ENCODE data around the gene GNL1.
"Not testable (repeated sequence)": the region's sequence is repeated elsewhere in the genome, so short reads cannot be mapped to it uniquely, and the experiment has no call there.

Gene GNL1

GRCh38 chr6:30521952-30522351 lies 34.3 kb downstream of the GNL1 start:
- H3K4me3 ChIP-seq (ENCODE audit: low read depth, low read length, poor library complexity, severe bottlenecking) = not testable (repeated sequence)

DNA sequence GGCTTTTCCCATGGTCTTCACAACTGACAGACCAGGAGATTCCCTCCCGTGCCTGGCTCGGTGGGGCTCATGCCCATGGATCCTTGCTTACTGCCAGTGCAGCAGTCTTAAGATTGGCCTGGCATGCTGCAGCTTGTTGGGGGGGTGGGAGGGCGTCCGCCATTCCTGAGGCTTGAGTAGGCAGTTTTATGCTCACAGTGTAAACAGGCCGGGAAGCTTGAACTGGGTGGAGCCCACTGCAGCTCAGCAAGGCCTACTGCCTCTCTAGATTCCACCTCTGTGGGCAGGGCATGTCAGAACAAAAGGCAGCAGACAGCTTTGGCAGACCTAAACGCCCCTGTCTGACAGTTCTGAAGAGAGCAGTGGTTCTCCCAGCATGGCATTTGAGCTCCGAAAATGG lies 35.2 kb downstream of the GNL1 start:
- H2AFZ ChIP-seq (ENCODE audit: low read length); H3K4me3 ChIP-seq (ENCODE audit: low read depth, low read length, poor library complexity, severe bottlenecking); H3K79me2 ChIP-seq (ENCODE audit: insufficient read depth, low read length); H3K9me3 ChIP-seq (ENCODE audit: low read length); H3K27me3 ChIP-seq (ENCODE audit: insufficient read depth, low read length); H3F3A ChIP-seq (ENCODE audit: insufficient read depth, low read length); H3K4me2 ChIP-seq (ENCODE audit: low read length); H4K20me1 ChIP-seq (ENCODE audit: insufficient read depth, low read length); H3K27ac ChIP-seq (ENCODE audit: low read depth, low read length, poor library complexity, severe bottlenecking); H3K9me2 ChIP-seq (ENCODE audit: low read depth, low read length); H3K4me1 ChIP-seq (ENCODE audit: insufficient read depth, low read length, severe bottlenecking); H3K9ac ChIP-seq (ENCODE audit: low read length); H3K36me3 ChIP-seq (ENCODE audit: insufficient read depth, low read length): not testable (repeated sequence)

More at GRCh38 chr6:30521952-30522351, 34.3 kb downstream of the GNL1 start:
- H2AFZ ChIP-seq (ENCODE audit: low read length); H3K27me3 ChIP-seq (ENCODE audit: insufficient read depth, low read length); H3K79me2 ChIP-seq (ENCODE audit: insufficient read depth, low read length); H3K4me2 ChIP-seq (ENCODE audit: low read length); H3K9me2 ChIP-seq (ENCODE audit: low read depth, low read length); H3K9me3 ChIP-seq (ENCODE audit: low read length); H3F3A ChIP-seq (ENCODE audit: insufficient read depth, low read length); H3K36me3 ChIP-seq (ENCODE audit: insufficient read depth, low read length); H3K9ac ChIP-seq (ENCODE audit: low read length); H3K4me1 ChIP-seq (ENCODE audit: insufficient read depth, low read length, severe bottlenecking); H3K27ac ChIP-seq (ENCODE audit: low read depth, low read length, poor library complexity, severe bottlenecking); H4K20me1 ChIP-seq (ENCODE audit: insufficient read depth, low read length): not testable (repeated sequence)

GRCh38 chr6:30520522-30520921 lies 35.8 kb downstream of the GNL1 start:
- Histone ChIP-seq H3K27me3 (ENCODE audit: insufficient read depth, low read length) (no peaks in the 10 kb centered on the region), H3K9ac (ENCODE audit: low read length) (no peak overlapping the region), H3K4me1 (ENCODE audit: insufficient read depth, low read length, severe bottlenecking) (peaks cover 11% of the 10 kb centered on the region), H3K4me2 (ENCODE audit: low read length) (no peak overlapping the region), H3K79me2 (ENCODE audit: insufficient read depth, low read length) (no peaks in the 10 kb centered on the region), H3K9me2 (ENCODE audit: low read depth, low read length) (no peaks in the 10 kb centered on the region), H3K36me3 (ENCODE audit: insufficient read depth, low read length) (no peaks in the 10 kb centered on the region), H3K9me3 (ENCODE audit: low read length) (no peaks in the 10 kb centered on the region), H3K4me3 (ENCODE audit: low read depth, low read length, poor library complexity, severe bottlenecking) (no peak overlapping the region), H4K20me1 (ENCODE audit: insufficient read depth, low read length) (no peaks in the 10 kb centered on the region), H3K27ac (ENCODE audit: low read depth, low read length, poor library complexity, severe bottlenecking) (no peak overlapping the region), H2AFZ (ENCODE audit: low read length) (no peak overlapping the region), H3F3A (ENCODE audit: insufficient read depth, low read length) (no peaks in the 10 kb centered on the region)
- no peak for TF ChIP-seq EZH2 (IDR thresholded peaks at IDR 0.05; ENCODE audit: borderline replicate concordance, low read length)
- TF ChIP-seq, protein P1, sequence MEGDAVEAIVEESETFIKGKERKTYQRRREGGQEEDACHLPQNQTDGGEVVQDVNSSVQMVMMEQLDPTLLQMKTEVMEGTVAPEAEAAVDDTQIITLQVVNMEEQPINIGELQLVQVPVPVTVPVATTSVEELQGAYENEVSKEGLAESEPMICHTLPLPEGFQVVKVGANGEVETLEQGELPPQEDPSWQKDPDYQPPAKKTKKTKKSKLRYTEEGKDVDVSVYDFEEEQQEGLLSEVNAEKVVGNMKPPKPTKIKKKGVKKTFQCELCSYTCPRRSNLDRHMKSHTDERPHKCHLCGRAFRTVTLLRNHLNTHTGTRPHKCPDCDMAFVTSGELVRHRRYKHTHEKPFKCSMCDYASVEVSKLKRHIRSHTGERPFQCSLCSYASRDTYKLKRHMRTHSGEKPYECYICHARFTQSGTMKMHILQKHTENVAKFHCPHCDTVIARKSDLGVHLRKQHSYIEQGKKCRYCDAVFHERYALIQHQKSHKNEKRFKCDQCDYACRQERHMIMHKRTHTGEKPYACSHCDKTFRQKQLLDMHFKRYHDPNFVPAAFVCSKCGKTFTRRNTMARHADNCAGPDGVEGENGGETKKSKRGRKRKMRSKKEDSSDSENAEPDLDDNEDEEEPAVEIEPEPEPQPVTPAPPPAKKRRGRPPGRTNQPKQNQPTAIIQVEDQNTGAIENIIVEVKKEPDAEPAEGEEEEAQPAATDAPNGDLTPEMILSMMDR (IDR thresholded peaks at IDR 0.05; ENCODE audit: low read length) = no peak

DNA sequence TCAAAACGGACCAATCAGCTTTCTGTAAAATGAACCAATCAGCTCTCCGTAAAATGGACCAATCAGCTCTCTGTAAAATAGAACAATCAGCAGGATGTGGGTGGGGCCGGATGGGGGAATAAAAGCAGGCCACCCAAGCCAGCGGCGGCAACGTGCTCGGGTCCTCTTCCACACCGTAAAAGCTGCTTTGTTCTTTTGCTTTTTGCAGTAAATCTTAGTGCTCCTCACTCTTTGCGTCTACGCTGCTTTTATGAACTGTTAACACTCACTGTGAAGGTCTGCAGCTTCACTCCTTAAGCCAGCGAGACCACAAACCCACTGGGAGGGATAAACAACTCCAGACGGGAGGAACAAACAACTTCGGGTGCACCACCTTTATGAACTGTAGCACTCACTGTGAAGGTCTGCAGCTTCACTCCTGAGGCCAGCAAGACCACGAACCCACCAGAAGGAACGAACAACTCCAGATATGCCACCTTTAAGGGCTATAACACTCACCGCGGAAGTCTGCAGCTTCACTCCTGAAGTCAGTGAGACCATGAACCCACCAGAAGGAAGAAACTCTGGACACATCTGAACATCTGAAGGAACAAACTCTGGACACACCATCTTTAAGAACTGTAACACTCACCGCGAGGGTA lies 37.7 kb downstream of the GNL1 start:
- H3K4me3 ChIP-seq (ENCODE audit: low read depth, low read length, poor library complexity, severe bottlenecking); H3K27ac ChIP-seq (ENCODE audit: low read depth, low read length, poor library complexity, severe bottlenecking); H3F3A ChIP-seq (ENCODE audit: insufficient read depth, low read length); H3K79me2 ChIP-seq (ENCODE audit: insufficient read depth, low read length); H3K27me3 ChIP-seq (ENCODE audit: insufficient read depth, low read length); H3K9ac ChIP-seq (ENCODE audit: low read length); H3K36me3 ChIP-seq (ENCODE audit: insufficient read depth, low read length); H3K9me2 ChIP-seq (ENCODE audit: low read depth, low read length); H2AFZ ChIP-seq (ENCODE audit: low read length); H3K4me2 ChIP-seq (ENCODE audit: low read length); H4K20me1 ChIP-seq (ENCODE audit: insufficient read depth, low read length); H3K9me3 ChIP-seq (ENCODE audit: low read length): not testable (repeated sequence)
- peaks cover 11% of the 10 kb centered on the region for H3K4me1 ChIP-seq (ENCODE audit: insufficient read depth, low read length, severe bottlenecking)

DNA sequence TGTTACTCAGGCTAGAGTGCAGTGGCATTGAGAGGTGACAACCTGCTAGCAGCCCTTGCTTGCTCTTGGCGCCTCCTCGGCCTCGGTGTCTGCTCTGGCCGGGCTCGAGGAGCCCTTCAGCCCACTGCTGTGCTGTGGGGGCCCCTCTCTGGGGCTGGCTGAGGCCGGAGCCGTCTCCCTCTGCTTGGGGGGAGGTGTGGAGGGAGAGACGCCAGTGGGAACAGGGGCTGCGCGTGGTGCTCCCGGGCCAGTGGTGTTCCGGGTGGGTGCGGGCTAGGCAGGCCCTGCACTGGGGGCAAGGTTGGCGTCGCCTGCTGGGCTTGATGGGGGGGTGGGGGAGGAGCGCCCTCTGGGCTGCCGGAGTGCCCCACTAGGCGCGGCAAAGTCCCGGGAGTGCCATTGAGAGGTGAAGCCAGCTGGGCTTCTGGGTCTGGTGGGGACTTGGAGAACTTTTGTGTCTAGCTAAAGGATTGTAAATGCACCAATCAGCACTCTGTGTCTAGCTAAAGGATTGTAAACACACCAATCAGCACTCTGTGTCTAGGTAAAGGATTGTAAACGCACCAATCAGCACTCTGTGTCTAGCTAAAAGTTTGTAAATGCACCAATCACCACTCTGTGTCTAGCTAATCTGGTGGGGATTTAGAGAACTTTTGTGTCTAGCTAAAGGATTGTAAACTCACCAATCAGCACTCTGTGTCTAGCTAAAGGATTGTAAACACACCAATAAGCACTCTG lies 38.4 kb downstream of the GNL1 start:
- H3K4me1 ChIP-seq (ENCODE audit: insufficient read depth, low read length, severe bottlenecking) = peaks cover 11% of the 10 kb centered on the region
- not testable (repeated sequence) for H3F3A ChIP-seq (ENCODE audit: insufficient read depth, low read length); H2AFZ ChIP-seq (ENCODE audit: low read length); H3K4me3 ChIP-seq (ENCODE audit: low read depth, low read length, poor library complexity, severe bottlenecking); H3K9me3 ChIP-seq (ENCODE audit: low read length); H3K79me2 ChIP-seq (ENCODE audit: insufficient read depth, low read length); H3K36me3 ChIP-seq (ENCODE audit: insufficient read depth, low read length); H3K4me2 ChIP-seq (ENCODE audit: low read length); H3K27me3 ChIP-seq (ENCODE audit: insufficient read depth, low read length); H4K20me1 ChIP-seq (ENCODE audit: insufficient read depth, low read length); H3K27ac ChIP-seq (ENCODE audit: low read depth, low read length, poor library complexity, severe bottlenecking); H3K9me2 ChIP-seq (ENCODE audit: low read depth, low read length); H3K9ac ChIP-seq (ENCODE audit: low read length)

DNA sequence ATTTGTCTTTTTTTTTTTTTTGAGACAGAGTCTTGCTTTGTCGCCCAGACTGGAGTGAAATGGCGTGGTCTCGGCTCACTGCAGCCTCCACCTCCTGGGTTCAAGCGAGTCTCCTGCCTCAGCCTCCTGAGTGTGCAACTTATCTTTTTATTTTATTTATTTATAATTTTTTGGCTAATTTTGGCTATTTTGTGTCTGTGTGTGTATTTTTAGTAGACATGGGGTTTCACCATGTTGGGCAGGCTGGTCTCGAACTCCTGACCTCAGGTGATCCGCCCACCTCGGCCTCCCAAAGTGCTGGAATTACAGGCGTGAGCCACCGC lies 39.6 kb downstream of the GNL1 start:
- Histone ChIP-seq H3K4me3 (ENCODE audit: low read depth, low read length, poor library complexity, severe bottlenecking) (peak overlapping the region; percentile 57), H3K4me2 (ENCODE audit: low read length) (peak overlapping the region; percentile 77), H3K4me1 (ENCODE audit: insufficient read depth, low read length, severe bottlenecking) (peaks cover 11% of the 10 kb centered on the region), H2AFZ (ENCODE audit: low read length) (peak overlapping the region; percentile 90; the same call in 1 of the 2 replicates), H3K27ac (ENCODE audit: low read depth, low read length, poor library complexity, severe bottlenecking) (peak overlapping the region; percentile 78)
- H3K9me2 ChIP-seq (ENCODE audit: low read depth, low read length); H3K27me3 ChIP-seq (ENCODE audit: insufficient read depth, low read length); H3K36me3 ChIP-seq (ENCODE audit: insufficient read depth, low read length); H3K9ac ChIP-seq (ENCODE audit: low read length); H3K79me2 ChIP-seq (ENCODE audit: insufficient read depth, low read length); H3F3A ChIP-seq (ENCODE audit: insufficient read depth, low read length); H3K9me3 ChIP-seq (ENCODE audit: low read length); H4K20me1 ChIP-seq (ENCODE audit: insufficient read depth, low read length): not testable (repeated sequence)
